Subcutaneous adipose tissue (tissue), 4 donors: ENCODE results near the gene LRRC28. TPM values are rescaled to one million over a fixed set of nuclear protein-coding genes. Genes with fewer than 3 reads are reported as not detected.

Experiments
- CTCF ChIP-seq: fragments of 450-650 bp; IDR thresholded peaks from one replicate; pipeline ENCODE4 v1.5.1; 2016; ENCODE audit warnings: low read depth, mild to moderate bottlenecking, control low read depth, antibody characterized with exemption, moderate library complexity
- total RNA-seq, 4 donors: library from RNA; depleted of rRNA; stranded (reverse); fragments of >200 nt; gene quantifications; one replicate each; pipeline ENCODE4 v1.1.0, GENCODE V29; 2016

The LRRC28 gene
- total RNA-seq, 4 donors from 2014 or later: 37.7 to 60.7 (median 45.8) TPM

DNA sequence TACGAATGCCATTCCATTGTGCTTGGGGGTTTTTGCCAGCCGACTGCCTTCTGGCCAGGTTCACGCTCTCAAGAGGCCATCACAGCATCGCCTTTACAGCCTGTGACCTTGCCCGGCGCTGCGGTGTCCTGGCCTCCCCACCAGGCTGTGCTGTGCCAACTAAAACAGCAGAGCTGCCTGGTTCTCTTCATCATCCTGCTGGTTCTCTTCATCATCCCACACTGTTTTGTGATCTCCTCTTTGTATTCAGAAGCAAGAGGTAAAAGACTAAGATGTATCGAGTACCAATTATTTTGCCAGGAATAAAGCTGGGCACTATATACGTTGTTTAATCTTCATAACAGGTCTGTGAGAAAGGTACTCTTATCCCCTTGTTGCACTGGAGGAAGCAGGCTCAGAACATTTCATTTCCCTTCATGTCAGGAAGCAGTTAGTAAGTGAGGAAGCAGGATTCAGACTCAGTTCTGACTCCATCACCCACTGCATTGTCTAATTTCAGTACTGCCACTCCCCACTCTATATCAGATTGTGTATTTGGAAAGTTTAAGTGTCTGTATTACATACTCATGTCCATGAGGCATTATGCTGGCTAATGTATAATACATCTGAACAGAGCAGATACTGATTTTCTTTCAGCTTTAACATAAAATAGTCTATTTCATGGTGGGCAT is 92.7 kb downstream of the LRRC28 start:
- TF ChIP-seq CTCF: no peak

- no peak for TF ChIP-seq CTCF
Measured at GRCh38 chr15:99344639-99345038, 93.4 kb downstream of the LRRC28 start.

DNA sequence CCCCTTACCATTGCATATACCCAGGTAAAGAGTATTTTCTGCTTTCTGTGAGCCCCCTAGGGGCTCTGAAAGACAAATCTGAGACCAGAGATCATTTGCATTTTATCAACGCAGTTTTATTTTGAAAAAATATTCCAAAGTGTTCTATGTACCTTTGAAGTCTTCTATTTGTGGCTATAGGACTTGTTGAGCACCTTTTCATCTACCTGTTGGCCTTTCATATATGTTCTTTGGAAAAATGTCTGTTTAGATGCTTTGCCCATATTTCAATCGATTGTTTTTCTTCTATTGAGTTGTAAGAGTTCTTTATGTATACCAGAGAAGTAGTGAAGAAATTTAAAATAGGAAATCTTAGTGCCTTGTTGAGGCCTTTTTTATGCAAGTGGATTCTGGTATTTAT is 94.0 kb downstream of the LRRC28 start:
- TF ChIP-seq CTCF: no peak

- no peak for TF ChIP-seq CTCF
Measured at GRCh38 chr15:99345832-99346462, 94.7 kb downstream of the LRRC28 start.

GRCh38 chr15:99347574-99347973 is 96.3 kb downstream of the LRRC28 start:
- TF ChIP-seq CTCF: no peak

- no peak for TF ChIP-seq CTCF
Measured at GRCh38 chr15:99348412-99348811, 97.1 kb downstream of the LRRC28 start.

GRCh38 chr15:99350408-99350807 is 99.1 kb downstream of the LRRC28 start:
- TF ChIP-seq CTCF: no peak
